IgD-negative memory B cell (primary cell): ENCODE data around the gene HSD11B1. TPM values are rescaled to one million over a fixed set of nuclear protein-coding genes. Genes with fewer than 3 reads are reported as not detected.

ENCODE experiments used
- H3K27ac Mint-ChIP-seq, 3 donors: one replicate each; pipeline ENCODE4 v1.8.0; 2020 to 2022; ENCODE audit warnings: mild to moderate bottlenecking in 3 of 3, mixed read lengths in 3 of 3, moderate library complexity in 1 of 3
- H3K27me3 Mint-ChIP-seq: one replicate; pipeline ENCODE4 v1.8.0; 2021; ENCODE audit warnings: mixed read lengths
- H3K36me3 Mint-ChIP-seq: one replicate; pipeline ENCODE4 v1.8.0; 2020; ENCODE audit warnings: mild to moderate bottlenecking, mixed read lengths
- H3K4me1 Mint-ChIP-seq, 3 donors: one replicate each; pipeline ENCODE4 v1.8.0; 2020 to 2022; ENCODE audit warnings: mixed read lengths in 3 of 3, mild to moderate bottlenecking in 1 of 3
- H3K4me3 Mint-ChIP-seq, 4 donors: one replicate each; pipeline ENCODE4 v1.8.0; 2020 to 2022; ENCODE audit warnings: mild to moderate bottlenecking in 4 of 4, mixed read lengths in 4 of 4, moderate library complexity in 3 of 4
- H3K9me3 Mint-ChIP-seq, 3 donors: one replicate each; pipeline ENCODE4 v1.8.0; 2020 to 2021; ENCODE audit warnings: mixed read lengths in 3 of 3, mild to moderate bottlenecking in 1 of 3
- polyA plus RNA-seq: library from polyadenylated mRNA; unstranded; fragments of 300-500 nt; fragmentation: Illumina TruSeq; gene quantifications from one replicate; pipeline ENCODE4 v1.2.3, GENCODE V29; 2021

Gene HSD11B1
- polyA plus RNA-seq, 1 donor from 2014 or later = not detected

DNA sequence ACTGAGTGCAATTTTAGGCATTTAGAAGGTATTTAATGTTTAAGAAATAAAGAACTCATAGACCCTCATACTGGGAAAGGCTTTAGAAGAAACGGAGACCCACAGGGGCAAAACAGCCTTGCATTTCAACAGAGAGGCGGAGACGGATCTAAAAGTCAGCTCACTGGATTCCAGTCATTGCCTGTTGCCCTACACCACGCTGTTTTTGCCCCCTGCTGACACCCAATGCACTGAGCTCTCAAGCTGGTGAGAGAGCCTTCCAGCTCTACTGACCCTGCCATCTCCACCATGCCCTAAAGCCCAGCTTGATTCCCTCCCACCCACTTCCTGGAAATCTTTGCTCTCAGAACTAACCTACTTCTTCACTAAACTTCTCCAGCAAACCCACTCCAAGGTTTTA, 44.0 kb downstream of the HSD11B1 start:
- H3K4me3 Mint-ChIP-seq = peak overlapping the region in 1 of 4 donors; percentile 62
- H3K27me3 Mint-ChIP-seq = no peaks in the 10 kb centered on the region
- H3K4me1 Mint-ChIP-seq = peaks cover 24 to 34% (median 31%) of the 10 kb centered on the region in 3 donors
- no peaks in the 10 kb centered on the region for H3K36me3 Mint-ChIP-seq
- peak overlapping the region in 2 of 3 donors; percentile 45 to 68 for H3K27ac Mint-ChIP-seq
- H3K9me3 Mint-ChIP-seq = no peaks in the 10 kb centered on the region

DNA sequence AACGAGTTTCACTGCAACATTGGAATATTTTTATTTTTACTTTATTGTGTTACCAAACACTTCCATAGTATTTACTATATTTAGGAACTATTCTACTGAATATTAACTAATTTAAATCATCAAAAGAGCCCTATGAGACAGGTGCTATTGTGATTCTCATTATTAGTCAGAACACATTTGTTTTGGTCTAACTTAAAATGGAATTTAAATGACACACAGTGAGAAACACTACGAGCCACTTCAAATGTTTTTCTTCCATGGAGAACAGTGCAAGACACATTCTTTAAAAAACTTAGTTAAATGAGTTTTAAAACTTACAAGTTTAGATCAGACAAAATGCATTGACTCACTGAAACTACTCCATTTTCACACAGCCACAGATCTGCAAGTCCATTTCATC, 44.6 kb downstream of the HSD11B1 start:
- H3K27ac Mint-ChIP-seq = peak overlapping the region in 1 of 3 donors; percentile 5
- no peaks in the 10 kb centered on the region for H3K27me3 Mint-ChIP-seq
- H3K4me3 Mint-ChIP-seq = no peak overlapping the region
- no peaks in the 10 kb centered on the region for H3K9me3 Mint-ChIP-seq
- H3K36me3 Mint-ChIP-seq = no peaks in the 10 kb centered on the region
- peaks cover 24 to 32% (median 31%) of the 10 kb centered on the region in 3 donors for H3K4me1 Mint-ChIP-seq

DNA sequence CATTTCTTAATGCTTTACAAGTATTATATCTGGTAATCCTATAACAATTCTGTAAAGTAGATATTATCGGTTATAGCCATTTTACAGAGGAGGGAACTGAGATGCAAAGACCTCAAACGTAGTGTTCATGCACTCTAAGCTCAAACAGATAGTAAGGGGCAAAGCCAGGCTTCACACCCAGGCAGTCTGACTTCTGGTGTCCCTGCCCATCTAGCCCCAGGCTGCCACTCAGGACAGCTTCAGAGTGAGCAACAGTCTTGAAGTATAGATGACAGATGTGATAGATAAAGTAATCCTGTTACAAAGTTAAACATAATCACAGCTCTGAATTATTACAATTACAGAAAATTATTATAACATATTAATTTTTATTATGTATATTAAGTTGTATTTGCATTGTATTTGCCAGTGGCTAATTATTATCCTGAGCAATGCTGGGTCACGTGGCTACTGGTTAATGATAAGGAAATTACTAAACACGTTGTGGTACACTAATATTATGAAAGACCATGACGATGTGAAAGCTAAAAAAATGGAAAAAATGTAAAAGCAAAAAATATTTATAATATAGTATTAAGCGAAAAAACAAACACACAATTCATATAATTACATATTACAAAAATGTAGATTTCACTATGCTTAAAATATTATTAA, 45.2 kb downstream of the HSD11B1 start:
- Mint-ChIP-seq H3K27me3 (no peaks in the 10 kb centered on the region), H3K36me3 (no peaks in the 10 kb centered on the region), H3K4me1 (peaks cover 24 to 32% (median 32%) of the 10 kb centered on the region in 3 donors), H3K27ac (peak overlapping the region in 1 of 3 donors; percentile 5), H3K4me3 (no peak overlapping the region), H3K9me3 (no peaks in the 10 kb centered on the region)

DNA sequence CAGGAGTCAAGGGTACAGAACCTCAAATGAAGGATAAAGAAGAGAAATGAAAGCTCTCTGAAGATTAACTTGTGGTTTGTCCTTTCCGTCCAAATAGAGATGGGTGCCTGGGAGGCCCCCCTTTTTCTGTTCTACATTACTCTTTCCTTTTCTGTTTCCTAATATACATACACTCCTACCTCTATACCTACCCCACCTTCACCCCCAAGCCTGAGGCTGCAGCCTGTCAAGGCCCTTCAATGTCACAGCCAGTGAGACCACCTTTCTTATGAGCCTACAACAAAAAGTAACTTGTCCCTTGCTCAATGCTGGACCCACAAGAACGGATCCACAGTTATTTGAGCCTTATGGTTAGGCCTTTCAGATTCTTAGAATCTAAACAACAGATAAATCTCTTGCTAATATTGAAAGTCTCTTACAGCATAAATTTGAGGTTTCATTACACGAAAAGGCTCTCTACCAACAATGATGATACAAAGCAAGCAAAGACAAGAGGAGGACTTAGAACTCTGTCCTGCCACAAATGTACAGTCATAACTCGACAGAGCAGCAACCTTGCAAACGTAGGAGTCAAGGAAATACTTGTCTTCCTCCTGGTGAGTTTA, 47.1 kb downstream of the HSD11B1 start:
- H3K4me1 Mint-ChIP-seq = peaks cover 38 to 48% (median 45%) of the 10 kb centered on the region in 3 donors
- no peaks in the 10 kb centered on the region for H3K9me3 Mint-ChIP-seq
- H3K4me3 Mint-ChIP-seq = peak overlapping the region in 3 of 4 donors; percentile 3 to 70 (median 6)
- H3K27me3 Mint-ChIP-seq = no peaks in the 10 kb centered on the region
- H3K36me3 Mint-ChIP-seq = no peaks in the 10 kb centered on the region
- H3K27ac Mint-ChIP-seq = peak overlapping the region; percentile 9 to 80 (median 55)

DNA sequence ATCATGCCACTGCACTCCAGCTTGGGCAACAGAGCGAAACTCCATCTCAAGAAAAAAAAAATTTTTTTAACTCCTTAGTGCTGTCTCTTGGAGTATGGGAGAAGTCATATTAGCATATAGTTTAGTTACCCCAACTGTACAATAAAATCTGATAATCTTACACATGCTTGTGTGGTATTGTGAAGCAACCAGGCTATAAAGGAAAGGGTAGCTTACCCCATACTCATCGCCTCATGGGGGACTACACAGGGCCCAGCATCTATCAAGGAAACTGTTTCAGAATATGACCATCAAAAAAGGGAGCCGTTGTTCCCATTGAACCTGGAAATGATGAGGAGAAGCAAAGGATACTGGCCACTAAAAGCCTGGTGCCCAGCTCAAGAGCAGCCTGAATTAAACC, 48.2 kb downstream of the HSD11B1 start:
- H3K9me3 Mint-ChIP-seq = no peaks in the 10 kb centered on the region
- no peaks in the 10 kb centered on the region for H3K36me3 Mint-ChIP-seq
- H3K27me3 Mint-ChIP-seq = no peaks in the 10 kb centered on the region
- no peak overlapping the region for H3K4me3 Mint-ChIP-seq
- no peak overlapping the region for H3K27ac Mint-ChIP-seq
- H3K4me1 Mint-ChIP-seq = peaks cover 38 to 45% (median 43%) of the 10 kb centered on the region in 3 donors

DNA sequence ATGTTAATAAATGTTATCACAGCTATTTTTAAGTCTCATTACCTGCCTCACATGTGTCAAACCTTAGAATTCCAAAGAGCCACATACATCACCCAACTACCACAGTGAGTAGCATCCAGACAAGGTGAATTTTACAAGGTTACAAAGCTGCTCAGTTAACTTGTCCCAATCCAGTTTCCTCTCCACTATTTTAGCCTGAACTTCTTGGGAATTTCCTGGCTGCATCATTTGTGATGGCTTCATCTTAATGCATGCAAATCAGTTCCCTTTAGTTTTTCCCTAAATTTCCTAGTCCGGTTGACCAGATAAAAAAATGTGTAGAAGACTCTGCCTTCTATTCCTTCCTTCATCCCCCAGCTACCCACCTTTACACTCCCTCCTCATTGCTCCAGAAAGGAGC, 50.6 kb downstream of the HSD11B1 start:
- Mint-ChIP-seq H3K4me1 (peaks cover 39 to 58% (median 49%) of the 10 kb centered on the region in 3 donors), H3K9me3 (no peaks in the 10 kb centered on the region), H3K4me3 (peak overlapping the region; percentile 54 to 97 (median 91)), H3K36me3 (peaks cover 5% of the 10 kb centered on the region), H3K27ac (peak overlapping the region; percentile 67 to 94 (median 81)), H3K27me3 (no peaks in the 10 kb centered on the region)

DNA sequence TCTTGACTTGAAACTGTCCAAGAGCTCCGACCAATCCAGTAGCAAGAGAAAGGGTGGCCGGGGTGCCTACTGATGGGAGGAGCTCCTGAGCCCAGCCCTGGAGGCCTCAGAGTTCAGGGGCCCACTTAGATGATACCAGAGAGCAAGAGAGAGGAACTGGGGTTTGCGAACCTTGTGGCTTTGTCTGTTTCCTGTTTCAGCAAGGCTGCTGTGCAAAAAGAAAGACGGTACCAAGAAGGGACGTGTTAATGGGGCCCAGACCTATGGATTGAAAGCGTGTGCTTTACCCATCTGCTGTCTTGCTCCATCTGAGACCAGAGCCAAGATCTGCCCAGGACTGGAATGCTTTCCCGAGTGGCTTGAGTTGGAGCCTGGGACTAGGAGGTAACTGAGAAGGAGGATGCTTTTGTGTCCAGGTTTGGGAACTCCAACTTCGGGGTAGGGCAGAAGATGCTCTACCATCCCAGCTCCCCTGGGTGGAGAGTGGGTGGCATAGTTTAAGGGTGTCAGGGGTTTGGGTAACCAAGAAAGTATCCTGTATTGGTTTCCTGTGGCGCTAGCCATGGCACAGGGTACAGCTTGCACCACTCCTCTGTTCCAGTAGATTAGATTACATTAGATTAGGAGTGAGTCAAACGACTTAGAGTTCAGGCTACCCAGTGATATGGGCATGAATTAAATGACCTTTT, 51.4 kb downstream of the HSD11B1 start, which contains the start of gene TRAF3IP3:
Gene TRAF3IP3 (plus strand): TSS at position 128 of the 689 bp plus-strand sequence. CDS start 3,987 bp downstream, outside the sequence.
- Mint-ChIP-seq H3K4me1 (peaks cover 42 to 59% (median 49%) of the 10 kb centered on the region in 3 donors), H3K36me3 (peaks cover 5% of the 10 kb centered on the region), H3K27ac (peak within 1 kb of the TSS; percentile 67 to 94 (median 81)), H3K27me3 (no peaks in the 10 kb centered on the region), H3K9me3 (no peaks in the 10 kb centered on the region), H3K4me3 (peak within 1 kb of the TSS; percentile 89 to 97 (median 93))

DNA sequence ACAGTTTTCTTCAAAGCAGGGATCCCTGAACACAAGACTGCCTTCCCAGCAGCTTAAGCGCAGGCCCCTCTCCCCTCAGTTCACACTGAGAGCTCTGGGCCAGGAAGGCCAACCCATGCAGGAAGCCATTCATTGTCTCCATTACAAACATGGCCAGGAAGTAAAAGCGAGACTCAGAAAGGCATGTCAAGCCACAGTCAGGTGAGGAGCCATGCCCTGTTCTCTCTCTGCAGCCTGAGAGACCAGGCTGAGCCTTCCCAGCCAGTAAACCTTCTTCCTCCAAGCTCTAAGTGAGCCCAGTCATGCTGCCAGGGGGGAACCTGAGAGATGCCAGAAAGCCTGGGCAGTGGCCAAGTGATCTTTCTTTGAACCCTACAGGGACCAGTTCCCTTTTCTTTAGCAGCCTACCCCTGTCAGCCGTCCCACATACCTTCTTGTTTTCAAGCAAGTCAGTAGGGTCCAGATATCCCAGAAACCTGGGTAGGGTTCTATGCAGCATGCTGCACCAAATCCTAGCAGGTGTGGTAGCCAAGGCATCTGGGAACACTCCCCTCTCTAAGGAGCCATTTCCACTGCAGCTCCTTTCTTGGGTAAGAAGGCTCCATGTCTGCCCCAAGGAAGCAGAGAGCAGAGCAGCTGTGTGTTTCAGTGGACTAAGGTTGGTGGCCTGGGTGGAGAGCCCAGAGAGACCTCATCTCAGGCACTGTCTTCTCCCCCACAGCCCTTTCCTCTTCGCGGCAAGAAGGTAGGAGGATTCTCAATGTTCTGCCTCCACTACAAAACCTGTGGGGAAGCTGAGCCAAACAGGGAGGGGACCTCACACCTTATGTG, 52.2 kb downstream of the HSD11B1 start:
- Mint-ChIP-seq H3K27ac (peak overlapping the region; percentile 67 to 94 (median 81)), H3K4me3 (peak overlapping the region; percentile 89 to 97 (median 93)), H3K27me3 (no peaks in the 10 kb centered on the region), H3K36me3 (peaks cover 5% of the 10 kb centered on the region), H3K9me3 (no peaks in the 10 kb centered on the region), H3K4me1 (peaks cover 43 to 57% (median 45%) of the 10 kb centered on the region in 3 donors)

DNA sequence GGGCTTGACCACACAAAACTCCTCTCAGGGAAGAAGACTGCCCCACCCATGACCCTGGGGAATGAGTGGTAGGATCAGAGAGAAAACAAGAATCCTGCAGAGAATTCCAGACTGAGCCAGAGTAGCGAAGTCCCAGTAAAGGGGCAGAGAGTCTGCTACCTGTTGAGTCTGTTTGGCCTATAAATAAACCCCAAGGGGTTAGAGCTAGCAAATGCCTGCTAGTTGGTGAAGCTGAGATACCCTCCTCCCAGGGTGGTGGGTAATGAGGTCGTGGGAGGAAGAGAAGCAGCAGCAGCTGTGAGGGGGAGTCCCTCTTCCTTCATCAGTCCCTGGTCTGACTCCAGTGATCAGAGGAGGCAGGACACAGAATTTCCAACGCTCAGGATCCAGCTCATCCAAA, 53.8 kb downstream of the HSD11B1 start:
- Mint-ChIP-seq H3K27ac (peak overlapping the region in 2 of 3 donors; percentile 80 to 83), H3K4me3 (peak overlapping the region; percentile 89 to 97 (median 93)), H3K27me3 (no peaks in the 10 kb centered on the region), H3K36me3 (peaks cover 9% of the 10 kb centered on the region), H3K9me3 (no peaks in the 10 kb centered on the region), H3K4me1 (peaks cover 39 to 53% (median 40%) of the 10 kb centered on the region in 3 donors)

DNA sequence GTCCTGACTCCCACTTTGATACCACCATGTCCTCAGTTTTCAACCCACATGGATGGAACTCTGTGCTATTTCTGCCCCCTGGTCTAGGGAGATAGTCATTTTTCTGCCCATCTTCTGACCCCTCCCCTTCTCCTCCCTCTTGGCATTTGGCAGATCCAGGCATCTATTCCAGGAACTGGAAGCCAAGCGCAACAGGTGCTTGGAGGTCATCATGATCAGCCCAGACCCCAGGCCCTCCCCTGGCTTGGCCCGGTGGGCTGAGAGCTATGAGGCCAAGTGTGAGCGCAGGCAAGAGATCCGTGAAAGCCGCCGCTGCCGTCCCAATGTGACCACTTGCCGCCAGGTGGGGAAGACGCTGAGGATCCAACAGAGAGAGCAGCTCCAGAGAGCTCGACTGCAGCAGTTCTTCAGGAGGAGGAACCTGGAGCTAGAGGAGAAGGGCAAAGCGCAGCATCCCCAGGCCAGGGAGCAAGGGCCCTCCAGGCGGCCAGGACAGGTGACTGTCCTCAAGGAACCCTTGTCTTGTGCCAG, 55.2 kb downstream of the HSD11B1 start:
- Mint-ChIP-seq H3K27me3 (no peaks in the 10 kb centered on the region), H3K36me3 (peaks cover 12% of the 10 kb centered on the region), H3K9me3 (no peaks in the 10 kb centered on the region), H3K4me3 (no peak overlapping the region), H3K4me1 (peaks cover 39 to 54% (median 40%) of the 10 kb centered on the region in 3 donors), H3K27ac (peak overlapping the region in 1 of 3 donors; percentile 63)

DNA sequence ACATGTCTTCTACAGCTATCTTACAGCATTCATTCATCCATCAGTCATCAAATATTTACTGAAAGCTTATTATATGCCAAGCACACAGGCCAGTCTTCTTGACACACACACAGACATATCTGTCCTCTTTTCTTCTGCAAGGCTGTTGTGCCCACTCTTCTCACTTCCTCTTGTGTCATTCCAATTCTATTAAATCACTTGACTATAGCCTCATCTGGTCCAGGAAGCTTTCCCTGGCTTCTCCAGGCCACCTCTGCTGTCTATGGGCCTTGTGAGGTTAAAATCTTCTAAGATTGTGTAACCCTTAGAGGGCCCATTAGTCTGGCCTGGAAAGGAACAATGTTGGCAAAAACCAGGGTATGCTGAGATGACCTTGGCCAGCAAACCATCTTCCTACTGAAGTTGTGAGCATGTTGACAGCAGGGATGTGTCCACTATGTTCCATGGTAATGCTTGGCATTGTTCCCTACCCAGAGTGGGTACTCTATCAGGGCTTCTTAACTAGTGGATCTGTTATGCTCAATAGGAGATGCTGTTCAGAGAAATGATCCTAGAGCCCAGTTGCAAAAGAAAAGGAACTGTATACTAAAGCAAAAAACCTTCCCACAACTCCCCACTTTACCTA, 56.5 kb downstream of the HSD11B1 start:
- Mint-ChIP-seq H3K4me3 (peak overlapping the region in 2 of 4 donors; percentile 57 to 79), H3K36me3 (peaks cover 15% of the 10 kb centered on the region), H3K9me3 (no peaks in the 10 kb centered on the region), H3K4me1 (peaks cover 31 to 51% (median 32%) of the 10 kb centered on the region in 3 donors), H3K27me3 (no peaks in the 10 kb centered on the region), H3K27ac (peak overlapping the region in 2 of 3 donors; percentile 27 to 72)

DNA sequence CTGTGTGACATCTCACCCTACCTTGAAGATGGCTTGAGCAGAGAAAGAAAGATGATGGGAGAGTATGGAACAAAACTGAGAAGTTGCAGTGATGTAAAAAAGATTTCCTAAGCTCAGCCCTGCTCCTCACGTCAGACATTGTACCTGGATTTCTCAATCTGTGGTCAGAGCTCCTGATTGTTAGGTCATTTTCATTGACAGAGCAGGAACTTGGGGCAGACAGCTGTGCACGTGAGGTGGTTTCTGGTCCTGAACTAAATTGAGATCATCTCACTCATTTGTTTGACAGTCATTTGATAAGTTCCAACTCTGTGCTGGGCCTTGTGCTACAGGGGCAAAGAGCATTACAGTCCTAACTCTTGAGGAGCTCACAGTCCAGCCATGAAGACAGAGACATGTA, 61.4 kb downstream of the HSD11B1 start:
- Mint-ChIP-seq H3K4me1 (peaks cover 26 to 33% (median 32%) of the 10 kb centered on the region in 3 donors), H3K4me3 (peak overlapping the region in 2 of 4 donors; percentile 10 to 57), H3K27ac (peak overlapping the region; percentile 63 to 89 (median 86)), H3K27me3 (no peaks in the 10 kb centered on the region), H3K36me3 (peaks cover 20% of the 10 kb centered on the region), H3K9me3 (no peaks in the 10 kb centered on the region)

DNA sequence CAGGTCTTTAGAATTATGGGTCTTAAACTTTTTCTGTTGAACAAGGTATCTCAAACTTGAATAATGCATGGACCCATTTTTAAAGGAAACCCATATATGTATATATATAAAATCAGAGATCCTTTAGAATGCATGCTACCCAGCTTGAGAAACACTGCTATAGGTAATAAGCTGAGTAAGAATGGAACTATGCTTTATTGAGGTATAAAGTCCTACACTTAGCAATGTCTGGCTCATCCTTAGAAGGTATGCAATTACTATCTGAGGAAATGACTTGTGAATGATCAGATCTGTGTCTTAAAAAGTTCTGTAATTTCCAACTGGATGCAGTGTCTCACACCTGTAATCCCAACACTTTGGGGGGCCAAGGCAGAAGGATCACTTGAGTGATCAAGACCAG, 62.5 kb downstream of the HSD11B1 start:
- peaks cover 23 to 25% (median 25%) of the 10 kb centered on the region in 3 donors for H3K4me1 Mint-ChIP-seq
- peak overlapping the region in 1 of 4 donors; percentile 25 for H3K4me3 Mint-ChIP-seq
- no peak overlapping the region for H3K27ac Mint-ChIP-seq
- H3K36me3 Mint-ChIP-seq = peaks cover 20% of the 10 kb centered on the region
- no peaks in the 10 kb centered on the region for H3K27me3 Mint-ChIP-seq
- no peaks in the 10 kb centered on the region for H3K9me3 Mint-ChIP-seq

DNA sequence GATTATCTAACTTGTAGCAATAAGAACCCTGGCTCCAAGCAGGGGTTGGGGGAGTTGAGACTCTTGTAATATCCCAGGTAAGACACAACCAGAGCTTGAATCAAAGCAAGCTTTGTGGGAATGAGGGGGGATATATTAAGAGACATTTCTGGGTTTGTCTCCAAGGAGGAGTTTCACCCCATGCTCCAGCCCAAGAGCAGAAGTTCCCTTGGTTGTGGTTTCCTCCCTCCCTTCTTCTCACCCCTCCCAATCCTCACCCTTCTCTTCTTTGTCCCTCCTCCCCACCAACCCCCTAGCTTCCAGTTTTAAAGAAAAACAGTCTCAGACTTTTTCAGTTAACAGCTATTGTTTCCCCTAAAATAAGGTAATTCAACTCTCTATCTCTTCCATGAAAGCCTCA, 63.1 kb downstream of the HSD11B1 start:
- Mint-ChIP-seq H3K27ac (no peak overlapping the region), H3K36me3 (peaks cover 20% of the 10 kb centered on the region), H3K9me3 (no peaks in the 10 kb centered on the region), H3K27me3 (no peaks in the 10 kb centered on the region), H3K4me3 (no peak overlapping the region), H3K4me1 (peaks cover 23 to 25% (median 25%) of the 10 kb centered on the region in 3 donors)
